ENCODE measurements around the gene GLT1D1. TPM values are rescaled to one million over a fixed set of nuclear protein-coding genes. Genes with fewer than 3 reads are reported as not detected.

The GLT1D1 gene
- total and polyA plus RNA-seq, 2 experiments from 2014 or later, result 1.4 to 4.4 TPM

GRCh38 chr12:128903236-128903635, 50.0 kb downstream of the GLT1D1 start:
- no peak overlapping the region for H3K4me3 Mint-ChIP-seq
- H3K9me2 ChIP-seq (ENCODE audit: insufficient read depth), result no peaks in the 10 kb centered on the region
- H3K36me3 Mint-ChIP-seq (ENCODE audit: low read depth), result peaks cover 11% of the 10 kb centered on the region
- no peaks in the 10 kb centered on the region for H3K27me3 ChIP-seq (ENCODE audit: insufficient read depth)
- H2AFZ ChIP-seq, result no peak overlapping the region
- no peak overlapping the region for H3K27ac ChIP-seq (ENCODE audit: low read depth)
- peaks cover 3% of the 10 kb centered on the region for H3K27me3 Mint-ChIP-seq (ENCODE audit: insufficient read depth, low read depth, poor library complexity)
- no peaks in the 10 kb centered on the region for H3K4me1 ChIP-seq (ENCODE audit: insufficient read depth)
- H3K79me2 ChIP-seq (replicated peaks; ENCODE audit: insufficient read depth), result no peaks in the 10 kb centered on the region
- TF ChIP-seq, protein P1, sequence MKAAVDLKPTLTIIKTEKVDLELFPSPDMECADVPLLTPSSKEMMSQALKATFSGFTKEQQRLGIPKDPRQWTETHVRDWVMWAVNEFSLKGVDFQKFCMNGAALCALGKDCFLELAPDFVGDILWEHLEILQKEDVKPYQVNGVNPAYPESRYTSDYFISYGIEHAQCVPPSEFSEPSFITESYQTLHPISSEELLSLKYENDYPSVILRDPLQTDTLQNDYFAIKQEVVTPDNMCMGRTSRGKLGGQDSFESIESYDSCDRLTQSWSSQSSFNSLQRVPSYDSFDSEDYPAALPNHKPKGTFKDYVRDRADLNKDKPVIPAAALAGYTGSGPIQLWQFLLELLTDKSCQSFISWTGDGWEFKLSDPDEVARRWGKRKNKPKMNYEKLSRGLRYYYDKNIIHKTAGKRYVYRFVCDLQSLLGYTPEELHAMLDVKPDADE (IDR thresholded peaks at IDR 0.05), result no peak
- TF ChIP-seq EZH2 (IDR thresholded peaks at IDR 0.05; ENCODE audit: low read depth, unreplicated experiment), result no peak
- no peak for TF ChIP-seq CREB1 (CRISPR knock-in tag; IDR thresholded peaks at IDR 0.05; ENCODE audit: low read depth)
- TF ChIP-seq EZH2phosphoT487 (IDR thresholded peaks at IDR 0.05; ENCODE audit: unreplicated experiment), result no peak
- TF ChIP-seq ZNF331 (CRISPR knock-in tag; IDR thresholded peaks at IDR 0.05; ENCODE audit: low read depth), result no peak
- no peak for TF ChIP-seq ZNF114 (CRISPR knock-in tag; IDR thresholded peaks at IDR 0.05)
- TF ChIP-seq, protein P2, sequence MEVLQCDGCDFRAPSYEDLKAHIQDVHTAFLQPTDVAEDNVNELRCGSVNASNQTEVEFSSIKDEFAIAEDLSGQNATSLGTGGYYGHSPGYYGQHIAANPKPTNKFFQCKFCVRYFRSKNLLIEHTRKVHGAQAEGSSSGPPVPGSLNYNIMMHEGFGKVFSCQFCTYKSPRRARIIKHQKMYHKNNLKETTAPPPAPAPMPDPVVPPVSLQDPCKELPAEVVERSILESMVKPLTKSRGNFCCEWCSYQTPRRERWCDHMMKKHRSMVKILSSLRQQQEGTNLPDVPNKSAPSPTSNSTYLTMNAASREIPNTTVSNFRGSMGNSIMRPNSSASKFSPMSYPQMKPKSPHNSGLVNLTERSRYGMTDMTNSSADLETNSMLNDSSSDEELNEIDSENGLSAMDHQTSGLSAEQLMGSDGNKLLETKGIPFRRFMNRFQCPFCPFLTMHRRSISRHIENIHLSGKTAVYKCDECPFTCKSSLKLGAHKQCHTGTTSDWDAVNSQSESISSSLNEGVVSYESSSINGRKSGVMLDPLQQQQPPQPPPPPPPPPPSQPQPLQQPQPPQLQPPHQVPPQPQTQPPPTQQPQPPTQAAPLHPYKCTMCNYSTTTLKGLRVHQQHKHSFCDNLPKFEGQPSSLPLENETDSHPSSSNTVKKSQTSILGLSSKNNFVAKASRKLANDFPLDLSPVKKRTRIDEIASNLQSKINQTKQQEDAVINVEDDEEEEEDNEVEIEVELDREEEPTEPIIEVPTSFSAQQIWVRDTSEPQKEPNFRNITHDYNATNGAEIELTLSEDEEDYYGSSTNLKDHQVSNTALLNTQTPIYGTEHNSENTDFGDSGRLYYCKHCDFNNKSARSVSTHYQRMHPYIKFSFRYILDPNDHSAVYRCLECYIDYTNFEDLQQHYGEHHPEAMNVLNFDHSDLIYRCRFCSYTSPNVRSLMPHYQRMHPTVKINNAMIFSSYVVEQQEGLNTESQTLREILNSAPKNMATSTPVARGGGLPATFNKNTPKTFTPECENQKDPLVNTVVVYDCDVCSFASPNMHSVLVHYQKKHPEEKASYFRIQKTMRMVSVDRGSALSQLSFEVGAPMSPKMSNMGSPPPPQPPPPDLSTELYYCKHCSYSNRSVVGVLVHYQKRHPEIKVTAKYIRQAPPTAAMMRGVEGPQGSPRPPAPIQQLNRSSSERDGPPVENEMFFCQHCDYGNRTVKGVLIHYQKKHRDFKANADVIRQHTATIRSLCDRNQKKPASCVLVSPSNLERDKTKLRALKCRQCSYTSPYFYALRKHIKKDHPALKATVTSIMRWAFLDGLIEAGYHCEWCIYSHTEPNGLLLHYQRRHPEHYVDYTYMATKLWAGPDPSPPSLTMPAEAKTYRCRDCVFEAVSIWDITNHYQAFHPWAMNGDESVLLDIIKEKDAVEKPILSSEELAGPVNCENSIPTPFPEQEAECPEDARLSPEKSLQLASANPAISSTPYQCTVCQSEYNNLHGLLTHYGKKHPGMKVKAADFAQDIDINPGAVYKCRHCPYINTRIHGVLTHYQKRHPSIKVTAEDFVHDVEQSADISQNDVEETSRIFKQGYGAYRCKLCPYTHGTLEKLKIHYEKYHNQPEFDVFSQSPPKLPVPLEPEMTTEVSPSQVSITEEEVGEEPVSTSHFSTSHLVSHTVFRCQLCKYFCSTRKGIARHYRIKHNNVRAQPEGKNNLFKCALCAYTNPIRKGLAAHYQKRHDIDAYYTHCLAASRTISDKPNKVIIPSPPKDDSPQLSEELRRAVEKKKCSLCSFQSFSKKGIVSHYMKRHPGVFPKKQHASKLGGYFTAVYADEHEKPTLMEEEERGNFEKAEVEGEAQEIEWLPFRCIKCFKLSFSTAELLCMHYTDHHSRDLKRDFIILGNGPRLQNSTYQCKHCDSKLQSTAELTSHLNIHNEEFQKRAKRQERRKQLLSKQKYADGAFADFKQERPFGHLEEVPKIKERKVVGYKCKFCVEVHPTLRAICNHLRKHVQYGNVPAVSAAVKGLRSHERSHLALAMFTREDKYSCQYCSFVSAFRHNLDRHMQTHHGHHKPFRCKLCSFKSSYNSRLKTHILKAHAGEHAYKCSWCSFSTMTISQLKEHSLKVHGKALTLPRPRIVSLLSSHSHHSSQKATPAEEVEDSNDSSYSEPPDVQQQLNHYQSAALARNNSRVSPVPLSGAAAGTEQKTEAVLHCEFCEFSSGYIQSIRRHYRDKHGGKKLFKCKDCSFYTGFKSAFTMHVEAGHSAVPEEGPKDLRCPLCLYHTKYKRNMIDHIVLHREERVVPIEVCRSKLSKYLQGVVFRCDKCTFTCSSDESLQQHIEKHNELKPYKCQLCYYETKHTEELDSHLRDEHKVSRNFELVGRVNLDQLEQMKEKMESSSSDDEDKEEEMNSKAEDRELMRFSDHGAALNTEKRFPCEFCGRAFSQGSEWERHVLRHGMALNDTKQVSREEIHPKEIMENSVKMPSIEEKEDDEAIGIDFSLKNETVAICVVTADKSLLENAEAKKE (CRISPR knock-in tag; IDR thresholded peaks at IDR 0.05), result no peak
- no peak for TF ChIP-seq POLR2AphosphoS5 (IDR thresholded peaks at IDR 0.05; ENCODE audit: low read depth)
- TF ChIP-seq, protein P3, sequence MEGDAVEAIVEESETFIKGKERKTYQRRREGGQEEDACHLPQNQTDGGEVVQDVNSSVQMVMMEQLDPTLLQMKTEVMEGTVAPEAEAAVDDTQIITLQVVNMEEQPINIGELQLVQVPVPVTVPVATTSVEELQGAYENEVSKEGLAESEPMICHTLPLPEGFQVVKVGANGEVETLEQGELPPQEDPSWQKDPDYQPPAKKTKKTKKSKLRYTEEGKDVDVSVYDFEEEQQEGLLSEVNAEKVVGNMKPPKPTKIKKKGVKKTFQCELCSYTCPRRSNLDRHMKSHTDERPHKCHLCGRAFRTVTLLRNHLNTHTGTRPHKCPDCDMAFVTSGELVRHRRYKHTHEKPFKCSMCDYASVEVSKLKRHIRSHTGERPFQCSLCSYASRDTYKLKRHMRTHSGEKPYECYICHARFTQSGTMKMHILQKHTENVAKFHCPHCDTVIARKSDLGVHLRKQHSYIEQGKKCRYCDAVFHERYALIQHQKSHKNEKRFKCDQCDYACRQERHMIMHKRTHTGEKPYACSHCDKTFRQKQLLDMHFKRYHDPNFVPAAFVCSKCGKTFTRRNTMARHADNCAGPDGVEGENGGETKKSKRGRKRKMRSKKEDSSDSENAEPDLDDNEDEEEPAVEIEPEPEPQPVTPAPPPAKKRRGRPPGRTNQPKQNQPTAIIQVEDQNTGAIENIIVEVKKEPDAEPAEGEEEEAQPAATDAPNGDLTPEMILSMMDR (conservative IDR thresholded peaks at IDR 0.05; ENCODE audit: low read depth in 2 of 2), result no peak
- TF ChIP-seq REST (IDR thresholded peaks at IDR 0.05; ENCODE audit: unreplicated experiment), result no peak
- TF ChIP-seq NANOG (IDR thresholded peaks at IDR 0.05; ENCODE audit: borderline replicate concordance), result no peak
- TF ChIP-seq JUNB (IDR thresholded peaks at IDR 0.05; ENCODE audit: unreplicated experiment), result no peak
- TF ChIP-seq STAT1 (IDR thresholded peaks at IDR 0.05; ENCODE audit: unreplicated experiment), result no peak
- H3F3A ChIP-seq (replicated peaks; ENCODE audit: low read depth), result no peaks in the 10 kb centered on the region
- peaks cover 85% of the 10 kb centered on the region for H3K9me3 Mint-ChIP-seq
- H3K4me2 ChIP-seq, result no peak overlapping the region
- no peak overlapping the region for H3K4me3 ChIP-seq
- H3K27ac Mint-ChIP-seq, result no peak overlapping the region
- ATAC-seq (no peak), DNase-seq (ENCODE audit: low spot score) (no peak)
- H4K20me1 ChIP-seq (replicated peaks; ENCODE audit: insufficient read depth), result no peaks in the 10 kb centered on the region
- no peaks in the 10 kb centered on the region for H3K36me3 ChIP-seq (ENCODE audit: insufficient read depth)
- no peaks in the 10 kb centered on the region for H3K4me1 Mint-ChIP-seq
